Neuronal stem cell (in vitro differentiated cells): ENCODE measurements around the gene MISP.

Experiments
- DNase-seq: peaks from one replicate; pipeline ENCODE4 v3.0.0-alpha.2; 2013; ENCODE audit warnings: low spot score
- H2AFZ ChIP-seq: one replicate; pipeline ENCODE4 v1.6.1; 2013; ENCODE audit warnings: mild to moderate bottlenecking, low read length, inconsistent platforms
- H2AK5ac ChIP-seq: 2 replicates; pipeline ENCODE4 v1.6.1; 2013; ENCODE audit warnings: low read depth, mild to moderate bottlenecking, inconsistent platforms, low read length, moderate library complexity, mixed read lengths
- H2BK120ac ChIP-seq: 2 replicates; pipeline ENCODE4 v1.6.1; 2013; ENCODE audit warnings: low read depth, mild to moderate bottlenecking, inconsistent platforms, low read length, moderate library complexity, mixed read lengths
- H2BK12ac ChIP-seq: one replicate; pipeline ENCODE4 v1.6.1; 2013; ENCODE audit warnings: low read length, inconsistent platforms
- H2BK15ac ChIP-seq: 2 replicates; pipeline ENCODE4 v1.6.1; 2013; ENCODE audit warnings: mild to moderate bottlenecking, low read length, inconsistent platforms, mixed read lengths
- H2BK5ac ChIP-seq: one replicate; pipeline ENCODE4 v1.6.1; 2013; ENCODE audit warnings: inconsistent platforms, mild to moderate bottlenecking, low read length, moderate library complexity
- H3K14ac ChIP-seq: one replicate; pipeline ENCODE4 v1.6.1; 2013; ENCODE audit warnings: low read length, inconsistent platforms
- H3K18ac ChIP-seq: 2 replicates; pipeline ENCODE4 v1.6.1; 2013; ENCODE audit warnings: low read length, inconsistent platforms
- H3K23ac ChIP-seq: 2 replicates; pipeline ENCODE4 v1.6.1; 2013; ENCODE audit warnings: low read depth, mild to moderate bottlenecking, mixed read lengths, low read length, inconsistent platforms; ENCODE audit not compliant: poor library complexity
- H3K27ac ChIP-seq: replicated peaks from 3 replicates; pipeline ENCODE4 v1.5.1; 2013; ENCODE audit warnings: low read length, inconsistent platforms
- H3K27me3 ChIP-seq, 3 experiments: 2 replicates each; pipeline ENCODE4 v1.6.1; 2013; ENCODE audit warnings: low read length in 3 of 3, mild to moderate bottlenecking in 2 of 3, inconsistent platforms in 1 of 3, low read depth in 1 of 3, mixed read lengths in 1 of 3, moderate library complexity in 1 of 3; ENCODE audit not compliant: control insufficient read depth in 3 of 3, insufficient read depth in 3 of 3
- H3K36me3 ChIP-seq, 2 donors: replicated peaks in 1 of 2; 2 replicates each; pipeline ENCODE4 v1.6.1; 2013; ENCODE audit warnings: low read length in 2 of 2; ENCODE audit not compliant: control insufficient read depth in 2 of 2, insufficient read depth in 2 of 2
- H3K4ac ChIP-seq: 2 replicates; pipeline ENCODE4 v1.6.1; 2013; ENCODE audit warnings: inconsistent platforms, mild to moderate bottlenecking, low read length, moderate library complexity
- H3K4me1 ChIP-seq, 2 donors: 1 replicate in 1 of 2; 2 replicates in 1 of 2; pipeline ENCODE4 v1.6.1; 2013; ENCODE audit warnings: low read length in 2 of 2, low read depth in 1 of 2; ENCODE audit not compliant: control insufficient read depth in 2 of 2, insufficient read depth in 1 of 2
- H3K4me2 ChIP-seq: one replicate; pipeline ENCODE4 v1.6.1; 2013; ENCODE audit warnings: mild to moderate bottlenecking, low read length, inconsistent platforms; ENCODE audit not compliant: insufficient read depth, poor library complexity, severe bottlenecking
- H3K4me3 ChIP-seq, 2 donors: 2 replicates each; pipeline ENCODE4 v1.5.1; 2013; ENCODE audit warnings: low read length in 2 of 2, mild to moderate bottlenecking in 2 of 2, inconsistent platforms in 1 of 2, moderate library complexity in 1 of 2
- H3K79me1 ChIP-seq: one replicate; pipeline ENCODE4 v1.6.1; 2013; ENCODE audit warnings: low read depth, mild to moderate bottlenecking, inconsistent platforms, low read length, moderate library complexity
- H3K9ac ChIP-seq: one replicate; pipeline ENCODE4 v1.6.1; 2013; ENCODE audit warnings: mild to moderate bottlenecking, low read depth, low read length, inconsistent platforms; ENCODE audit not compliant: poor library complexity
- H3K9me3 ChIP-seq, 2 donors: replicated peaks in 1 of 2; 2 replicates each; pipeline versions ENCODE3 to v1.6.1; 2013; ENCODE audit warnings: low read length in 2 of 2, mild to moderate bottlenecking in 2 of 2, inconsistent platforms in 1 of 2, low read depth in 1 of 2, mixed read lengths in 1 of 2, moderate library complexity in 1 of 2; ENCODE audit not compliant: control insufficient read depth in 2 of 2, insufficient read depth in 1 of 2
- H4K8ac ChIP-seq: one replicate; pipeline ENCODE4 v1.6.1; 2013; ENCODE audit warnings: low read depth, mild to moderate bottlenecking, inconsistent platforms, low read length, moderate library complexity
- H4K91ac ChIP-seq: one replicate; pipeline ENCODE4 v1.6.1; 2013; ENCODE audit warnings: low read length, low read depth, mild to moderate bottlenecking, inconsistent platforms; ENCODE audit not compliant: poor library complexity
- WGBS, 2 donors: extraction: QIAGEN DNeasy Blood & Tissue Kit; methylation state at CpG; one replicate each; pipeline ENCODE4 v1.1.7; 2013; ENCODE audit warnings: missing lambda C conversion rate in 2 of 2, mixed read lengths in 1 of 2; ENCODE audit not compliant: insufficient read length in 2 of 2, insufficient replicate concordance in 1 of 2; ENCODE audit errors: extremely low coverage in 2 of 2; 5-methylcytosine and 5-hydroxymethylcytosine counted together

Gene MISP

DNA sequence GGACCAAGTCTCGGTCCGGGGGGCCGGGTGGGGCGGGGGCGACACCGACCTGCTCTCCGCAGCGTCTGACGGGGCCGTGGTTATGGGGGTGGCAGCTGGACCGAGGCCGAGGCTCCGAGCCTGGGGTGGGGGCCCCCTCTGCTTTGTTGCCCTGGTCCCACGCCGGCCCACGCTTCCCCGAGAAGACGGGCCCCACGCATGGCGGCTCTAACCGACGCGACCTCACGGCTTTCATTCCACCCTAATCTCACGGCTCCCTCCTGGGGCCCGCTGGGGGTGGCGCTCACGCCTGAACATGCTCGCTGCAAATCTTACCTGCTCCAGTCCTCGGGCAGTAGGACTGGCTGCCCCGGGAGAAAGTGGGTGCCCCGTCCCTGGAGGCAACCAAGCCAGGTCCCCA, 14.8 kb upstream of the MISP start:
- no peak overlapping the region for H3K4me2 ChIP-seq
- H2AFZ ChIP-seq, result no peak overlapping the region
- H3K9ac ChIP-seq, result no peak overlapping the region
- no peaks in the 10 kb centered on the region for H3K27me3 ChIP-seq
- no CpG with 5 or more reads among the region's 32 CpGs for WGBS, 2 donors
- H3K18ac ChIP-seq, result no peak overlapping the region
- H3K4me3 ChIP-seq, result no peak overlapping the region
- H3K14ac ChIP-seq, result no peak overlapping the region
- H3K4ac ChIP-seq, result no peak overlapping the region
- H3K27ac ChIP-seq, result no peak overlapping the region
- no peak overlapping the region for H2AK5ac ChIP-seq
- no peak overlapping the region for H4K8ac ChIP-seq
- H2BK12ac ChIP-seq, result no peak overlapping the region
- no peaks in the 10 kb centered on the region for H3K9me3 ChIP-seq
- no peak overlapping the region for H3K23ac ChIP-seq
- no peak overlapping the region for H2BK120ac ChIP-seq
- H3K79me1 ChIP-seq, result no peaks in the 10 kb centered on the region
- H3K4me1 ChIP-seq, result no peaks in the 10 kb centered on the region
- no peak overlapping the region for H2BK5ac ChIP-seq
- H4K91ac ChIP-seq, result no peak overlapping the region
- peaks cover 13 to 48% of the 10 kb centered on the region in 2 donors for H3K36me3 ChIP-seq
- DNase-seq, result no peak
- no peak overlapping the region for H2BK15ac ChIP-seq

DNA sequence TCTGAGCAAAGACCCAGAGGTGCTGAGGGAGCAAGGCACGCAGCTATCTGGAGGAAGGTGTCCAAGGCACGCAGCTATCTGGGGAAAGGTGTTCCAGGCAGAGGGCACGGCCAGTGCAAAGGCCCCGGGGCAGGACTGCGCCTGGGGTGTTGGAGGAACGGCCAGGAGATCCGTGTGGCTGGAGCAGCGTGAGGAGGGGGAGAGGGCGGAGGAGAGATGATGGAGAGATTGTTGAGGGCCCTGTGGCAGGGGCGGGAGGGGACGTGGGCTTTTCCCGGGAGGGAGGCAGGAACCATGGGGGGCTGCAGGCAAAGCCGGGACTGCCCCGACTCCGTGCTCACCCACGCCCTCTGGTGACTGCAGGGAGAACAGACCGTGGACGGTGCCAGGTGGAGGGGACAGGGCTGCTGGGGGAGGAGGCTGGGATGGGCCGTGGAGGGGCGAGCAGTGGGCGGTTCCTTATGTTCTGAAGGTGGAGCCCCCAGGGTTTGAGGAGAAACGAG, 13.3 kb upstream of the MISP start:
- no peak overlapping the region for H3K4ac ChIP-seq
- no peak overlapping the region for H3K27ac ChIP-seq
- H2AK5ac ChIP-seq, result no peak overlapping the region
- H2BK15ac ChIP-seq, result no peak overlapping the region
- no peak overlapping the region for H4K91ac ChIP-seq
- no peak overlapping the region for H3K18ac ChIP-seq
- no peak overlapping the region for H2BK12ac ChIP-seq
- no CpG with 5 or more reads among the region's 22 CpGs for WGBS, 2 donors
- H3K14ac ChIP-seq, result no peak overlapping the region
- no peak overlapping the region for H2BK120ac ChIP-seq
- H3K4me1 ChIP-seq, result no peaks in the 10 kb centered on the region
- H3K23ac ChIP-seq, result peak overlapping the region; percentile 2
- H2AFZ ChIP-seq, result no peak overlapping the region
- H2BK5ac ChIP-seq, result no peak overlapping the region
- H3K79me1 ChIP-seq, result no peaks in the 10 kb centered on the region
- H3K9me3 ChIP-seq, result peaks cover 0 to 2% of the 10 kb centered on the region in 2 donors
- peaks cover 10 to 36% of the 10 kb centered on the region in 2 donors for H3K36me3 ChIP-seq
- no peak overlapping the region for H4K8ac ChIP-seq
- no peak overlapping the region for H3K4me2 ChIP-seq
- H3K27me3 ChIP-seq, result no peaks in the 10 kb centered on the region
- no peak for DNase-seq
- no peak overlapping the region for H3K4me3 ChIP-seq
- no peak overlapping the region for H3K9ac ChIP-seq

GRCh38 chr19:738509-739128, 12.3 kb upstream of the MISP start:
- Histone ChIP-seq H3K9me3 (peaks cover 2 to 6% of the 10 kb centered on the region in 2 donors), H3K36me3 (peaks cover 10 to 29% of the 10 kb centered on the region in 2 donors), H2BK5ac (no peak overlapping the region), H3K4ac (no peak overlapping the region), H3K4me3 (no peak overlapping the region), H3K14ac (no peak overlapping the region), H3K18ac (no peak overlapping the region), H3K27ac (no peak overlapping the region), H4K91ac (no peak overlapping the region), H4K8ac (no peak overlapping the region), H3K9ac (no peak overlapping the region), H3K4me1 (no peaks in the 10 kb centered on the region), H3K27me3 (no peaks in the 10 kb centered on the region), H3K4me2 (no peak overlapping the region), H2BK120ac (peak overlapping the region; percentile 31), H2AK5ac (peak overlapping the region; percentile 46), H2AFZ (no peak overlapping the region), H3K23ac (no peak overlapping the region), H2BK12ac (no peak overlapping the region), H3K79me1 (no peaks in the 10 kb centered on the region), H2BK15ac (no peak overlapping the region)
- no peak for DNase-seq
- WGBS, 2 donors, result no CpG with 5 or more reads among the region's 23 CpGs

DNA sequence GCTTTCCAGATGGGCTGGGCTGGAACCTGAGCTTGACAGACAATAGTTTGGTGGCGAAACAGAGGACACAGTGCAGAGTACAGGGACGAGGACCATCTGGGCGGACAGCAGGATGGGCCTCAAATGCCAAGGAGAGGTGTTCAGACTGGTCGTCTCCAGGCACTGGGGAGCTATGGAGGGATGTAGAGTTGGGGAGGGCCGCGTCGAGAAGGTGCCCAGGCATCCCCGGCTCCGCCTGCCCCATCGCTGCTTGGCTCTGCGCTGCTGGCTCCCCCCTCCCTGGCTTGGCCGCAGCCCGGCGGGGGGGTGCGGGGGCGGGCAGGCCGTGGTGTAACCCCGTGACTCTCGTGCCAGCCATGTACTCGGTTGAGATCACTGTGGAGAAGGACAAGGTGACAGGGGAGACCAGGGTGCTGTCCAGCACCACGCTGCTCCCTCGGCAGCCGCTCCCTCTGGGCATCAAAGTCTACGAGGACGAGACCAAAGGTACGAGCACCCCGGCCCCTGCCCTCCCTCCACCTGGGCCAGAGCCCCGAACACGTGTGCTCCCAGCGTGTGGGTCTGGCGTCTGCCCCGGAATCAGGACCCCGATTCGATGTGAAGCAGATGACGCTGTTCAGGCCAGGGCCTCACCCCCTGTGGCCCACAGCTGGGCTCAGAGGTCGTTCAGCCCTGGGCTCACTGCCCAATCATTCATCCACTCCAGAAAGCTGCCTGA, 10.8 kb upstream of the MISP start:
- peaks cover 4 to 6% of the 10 kb centered on the region in 2 donors for H3K9me3 ChIP-seq

More for the DNA sequence above, 10.8 kb upstream of the MISP start:
- Histone ChIP-seq H2BK15ac (no peak overlapping the region), H3K27me3 (no peaks in the 10 kb centered on the region), H4K91ac (no peak overlapping the region), H2AFZ (no peak overlapping the region), H2BK5ac (no peak overlapping the region), H3K23ac (peak overlapping the region; percentile 65), H2BK120ac (no peak overlapping the region), H3K27ac (no peak overlapping the region), H3K4me2 (no peak overlapping the region), H3K18ac (no peak overlapping the region), H3K9ac (peak overlapping the region; percentile 2), H3K4me1 (no peaks in the 10 kb centered on the region), H3K79me1 (no peaks in the 10 kb centered on the region), H3K4me3 (no peak overlapping the region), H2AK5ac (no peak overlapping the region), H3K14ac (no peak overlapping the region), H3K36me3 (peaks cover 5 to 18% of the 10 kb centered on the region in 2 donors), H2BK12ac (no peak overlapping the region), H4K8ac (peak overlapping the region; percentile 65), H3K4ac (no peak overlapping the region)
- no CpG with 5 or more reads among the region's 36 CpGs for WGBS, 2 donors
- no peak for DNase-seq
